ENCODE data around the gene GSTM3.

DNA sequence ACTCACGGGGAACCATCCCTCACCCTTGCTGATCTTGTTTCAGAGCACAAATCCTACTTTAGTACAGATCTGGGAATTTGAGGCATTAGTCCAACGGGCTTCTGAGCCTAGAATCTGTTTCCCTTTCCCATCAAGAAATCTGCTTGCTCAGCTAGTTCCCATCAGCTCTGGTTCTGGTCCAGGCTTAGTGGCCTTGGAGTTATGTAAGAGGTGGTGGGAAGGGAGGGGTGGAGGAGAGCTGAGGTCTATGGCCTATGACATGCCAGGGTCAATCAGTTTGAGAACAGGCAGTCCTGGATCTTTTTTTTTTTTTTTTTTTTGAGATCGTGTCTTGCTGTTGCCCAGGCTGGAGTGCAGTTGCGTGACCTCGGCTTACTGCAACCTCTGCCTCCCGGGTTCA, 49.1 kb downstream of the GSTM3 start:
- TF ChIP-seq, protein P1, sequence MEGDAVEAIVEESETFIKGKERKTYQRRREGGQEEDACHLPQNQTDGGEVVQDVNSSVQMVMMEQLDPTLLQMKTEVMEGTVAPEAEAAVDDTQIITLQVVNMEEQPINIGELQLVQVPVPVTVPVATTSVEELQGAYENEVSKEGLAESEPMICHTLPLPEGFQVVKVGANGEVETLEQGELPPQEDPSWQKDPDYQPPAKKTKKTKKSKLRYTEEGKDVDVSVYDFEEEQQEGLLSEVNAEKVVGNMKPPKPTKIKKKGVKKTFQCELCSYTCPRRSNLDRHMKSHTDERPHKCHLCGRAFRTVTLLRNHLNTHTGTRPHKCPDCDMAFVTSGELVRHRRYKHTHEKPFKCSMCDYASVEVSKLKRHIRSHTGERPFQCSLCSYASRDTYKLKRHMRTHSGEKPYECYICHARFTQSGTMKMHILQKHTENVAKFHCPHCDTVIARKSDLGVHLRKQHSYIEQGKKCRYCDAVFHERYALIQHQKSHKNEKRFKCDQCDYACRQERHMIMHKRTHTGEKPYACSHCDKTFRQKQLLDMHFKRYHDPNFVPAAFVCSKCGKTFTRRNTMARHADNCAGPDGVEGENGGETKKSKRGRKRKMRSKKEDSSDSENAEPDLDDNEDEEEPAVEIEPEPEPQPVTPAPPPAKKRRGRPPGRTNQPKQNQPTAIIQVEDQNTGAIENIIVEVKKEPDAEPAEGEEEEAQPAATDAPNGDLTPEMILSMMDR (IDR thresholded peaks at IDR 0.05; ENCODE audit: low read length): no peak
- no peak for TF ChIP-seq EZH2 (IDR thresholded peaks at IDR 0.05; ENCODE audit: borderline replicate concordance, low read length)

All from OCI-LY1 (cell line).